Measurements from ENCODE around the gene HOXC13.

DNA sequence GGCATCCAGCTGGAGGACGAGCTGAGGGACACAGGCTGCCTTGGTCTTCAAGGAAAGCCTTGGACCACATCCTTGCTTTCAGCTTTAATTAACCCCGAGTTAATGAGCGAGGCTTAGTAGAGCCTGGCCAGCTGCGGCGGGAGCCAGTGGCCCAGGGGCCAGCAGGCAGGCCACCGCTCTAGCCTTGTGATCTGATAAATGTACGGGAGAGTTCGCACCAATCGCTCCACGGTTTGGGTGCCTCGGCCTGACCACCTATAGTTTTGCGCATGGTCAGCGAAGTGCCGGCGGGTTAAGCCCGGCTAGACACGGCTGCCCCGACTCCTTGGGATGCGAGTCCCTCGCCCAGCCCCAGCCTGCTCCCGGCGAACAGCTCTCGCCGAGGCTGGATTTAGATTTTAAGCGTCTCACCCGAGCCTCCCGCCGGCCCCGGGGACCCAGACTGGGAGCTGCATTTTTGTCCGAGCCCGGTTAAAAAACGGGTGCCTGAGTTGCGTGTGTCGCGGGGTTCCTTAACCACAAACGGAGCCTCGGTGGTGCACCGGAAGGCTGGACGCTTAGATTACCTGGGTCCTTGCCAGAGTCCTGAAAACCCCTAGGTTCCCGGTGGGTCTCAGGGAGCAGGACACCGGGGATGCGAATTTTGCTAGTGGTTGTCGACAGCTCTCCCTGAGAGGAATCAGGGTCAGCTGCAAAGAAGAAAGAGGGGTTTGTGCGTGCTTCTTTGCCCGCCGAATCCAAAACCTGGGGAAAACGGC lies 13.1 kb downstream of the HOXC13 start:
- no peak for TF ChIP-seq POLR2A (IDR thresholded peaks at IDR 0.05; ENCODE audit: low read depth)
- TF ChIP-seq CTCF (IDR thresholded peaks at IDR 0.05) = no peak
- no peak for TF ChIP-seq POLR2AphosphoS5 (IDR thresholded peaks at IDR 0.05)
- no peak for TF ChIP-seq EP300 (IDR thresholded peaks at IDR 0.05)
